Endothelial cell of umbilical vein (primary cell): ENCODE results near the gene CNBD2. TPM values are rescaled to one million over a fixed set of nuclear protein-coding genes. Genes with fewer than 3 reads are reported as not detected.
"Not testable (repeated sequence)": the region's sequence is repeated elsewhere in the genome, so short reads cannot be mapped to it uniquely, and the experiment has no call there.

Source experiments
- BruUV-seq: library from RNA; stranded (reverse); fragments of 400-500 nt; replicated peaks from 2 replicates; lab custom pipeline; 2021; lab: Mats Ljungman, UMichigan
- CTCF ChIA-PET: fragments of 300-600, 350-600 bp; sonication (Branson Sonifier 250); formaldehyde crosslinking; loops from one replicate; lab custom pipeline; 2021; ENCODE audit warnings: antibody characterized with exemption, inconsistent platforms; lab: Charles Lee
- POLR2A ChIA-PET: fragments of 300-600, 350-600 bp; sonication (Branson Sonifier 250); formaldehyde crosslinking; loops from one replicate; lab custom pipeline; 2021; ENCODE audit warnings: antibody characterized with exemption, inconsistent platforms; lab: Charles Lee
- DNase-seq: peaks from one replicate; pipeline ENCODE4 v3.0.0-alpha.2; 2011; ENCODE audit warnings: low read depth, low spot score
- FAIRE-seq: peaks from 2 replicates; lab custom pipeline; 2011; peaks lifted over from hg19 to GRCh38; lab: Jason Lieb, UNC
- H2AFZ ChIP-seq: 2 replicates; pipeline ENCODE4 v1.6.0; 2012; ENCODE audit warnings: low read depth, low read length, control low read depth, inconsistent platforms
- H3K27ac ChIP-seq: 2 replicates; pipeline ENCODE4 v1.5.1; 2011; ENCODE audit warnings: low read depth, mild to moderate bottlenecking, control low read depth, low read length, moderate library complexity; ENCODE audit not compliant: insufficient read depth
- H3K27me3 ChIP-seq, 2 experiments: 2 replicates each; pipeline versions ENCODE4 v1.6.0 to v1.6.1; 2011; ENCODE audit warnings: low read length in 2 of 2, mixed read lengths in 1 of 2; ENCODE audit not compliant: control insufficient read depth in 2 of 2, insufficient read depth in 2 of 2
- H3K36me3 ChIP-seq, 2 experiments: 2 replicates in 1 of 2; 3 replicates in 1 of 2; pipeline ENCODE4 v1.5.1; 2011; ENCODE audit warnings: low read length in 2 of 2, mild to moderate bottlenecking in 1 of 2, moderate library complexity in 1 of 2; ENCODE audit not compliant: control insufficient read depth in 2 of 2, insufficient read depth in 2 of 2; ENCODE audit errors: extremely low read depth in 1 of 2
- H3K4me1 ChIP-seq: 3 replicates; pipeline ENCODE4 v1.5.1; 2011; ENCODE audit warnings: mild to moderate bottlenecking, low read length; ENCODE audit not compliant: control insufficient read depth, insufficient read depth; ENCODE audit errors: extremely low read depth
- H3K4me2 ChIP-seq: 2 replicates; pipeline ENCODE4 v1.6.1; 2011; ENCODE audit warnings: low read length, control low read depth, mixed read lengths; ENCODE audit not compliant: insufficient read depth
- H3K4me3 ChIP-seq, 3 experiments: fragments of 200-600 bp in 1 of 3; sonication (generic), shearing (Covaris generic) in 1 of 3; replicated peaks in 1 of 3; 2 replicates each; pipeline ENCODE4 v1.5.1; 2011 to 2016; ENCODE audit warnings: control low read depth in 3 of 3, low read length in 3 of 3, mild to moderate bottlenecking in 2 of 3, inconsistent platforms in 1 of 3, low read depth in 1 of 3, moderate library complexity in 1 of 3; ENCODE audit not compliant: insufficient read depth in 1 of 3
- H3K79me2 ChIP-seq: 2 replicates; pipeline ENCODE4 v1.6.0; 2012; ENCODE audit warnings: low read length, inconsistent platforms; ENCODE audit not compliant: control insufficient read depth, insufficient read depth
- H3K9ac ChIP-seq: replicated peaks from 2 replicates; pipeline ENCODE3; 2011; ENCODE audit warnings: low read length, control low read depth; ENCODE audit not compliant: insufficient read depth; ENCODE audit errors: extremely low read depth
- H3K9me1 ChIP-seq: replicated peaks from 3 replicates; pipeline ENCODE4 v1.6.0; 2011; ENCODE audit warnings: mild to moderate bottlenecking, low read length; ENCODE audit not compliant: control insufficient read depth, insufficient read depth; ENCODE audit errors: extremely low read depth
- H3K9me3 ChIP-seq: replicated peaks from 2 replicates; pipeline ENCODE4 v1.5.1; 2012; ENCODE audit warnings: low read length, inconsistent platforms; ENCODE audit not compliant: control insufficient read depth, insufficient read depth
- H4K20me1 ChIP-seq: replicated peaks from 2 replicates; pipeline ENCODE3; 2011; ENCODE audit warnings: mild to moderate bottlenecking, low read length; ENCODE audit not compliant: control insufficient read depth, insufficient read depth; ENCODE audit errors: extremely low read depth
- GATA2 ChIP-seq: IDR thresholded peaks from 2 replicates; pipeline ENCODE4 v1.7.0; 2011; ENCODE audit warnings: low read depth, mild to moderate bottlenecking, moderate library complexity, mixed read lengths, low read length; ENCODE audit not compliant: insufficient read length, insufficient read depth
- MYC ChIP-seq: IDR thresholded peaks from one replicate; pipeline ENCODE4 v1.6.1; 2011; ENCODE audit warnings: mild to moderate bottlenecking, low read depth, low read length
- dilution Hi-C: fragments of 300-500 bp; cut with MboI; formaldehyde crosslinking; loops from one replicate; pipeline ENCODE4 v1.15.0; 2019; ENCODE audit warnings: low sequenced_read_pairs; ENCODE audit not compliant: extremely low pct_ligation_motif_present
- intact Hi-C: fragments of 100-400 bp; cut with micrococcal nuclease; formaldehyde crosslinking; loops from one replicate; pipeline ENCODE4 v1.10.0; 2022
- polyA plus RNA-seq, 4 experiments: library from polyadenylated mRNA; depleted of rRNA in 3 of 4; stranded (reverse) in 3 of 4; unstranded in 1 of 4; fragments of >200 nt; gene quantifications; 2 replicates each; pipeline versions ENCODE4 v1.2.1 to v1.2.3, GENCODE V29; 2011 to 2012; ENCODE audit warnings: missing spikeins in 1 of 4
- total RNA-seq: library from RNA; stranded (reverse); gene quantifications from 2 replicates; pipeline ENCODE4 v1.2.3, GENCODE V29; 2021

The CNBD2 gene
- total and polyA plus RNA-seq, 2 donors (not counting 3 experiments of a cell fraction or from before 2014, with no cell fraction given) = 4.9 to 7.5 TPM

- Histone ChIP-seq H2AFZ (no peak overlapping the region), H3K79me2 (peaks cover 20% of the 10 kb centered on the region), H3K4me2 (no peak overlapping the region), H3K36me3 (no peaks in the 10 kb centered on the region), H3K9ac (no peak overlapping the region), H3K9me3 (no peaks in the 10 kb centered on the region), H3K9me1 (no peaks in the 10 kb centered on the region), H3K4me3 (no peak overlapping the region), H4K20me1 (no peaks in the 10 kb centered on the region), H3K27ac (no peak overlapping the region), H3K27me3 (peaks cover 0 to 4% of the 10 kb centered on the region in 2 experiments), H3K4me1 (peaks cover 17% of the 10 kb centered on the region)
- intact Hi-C loops = no loop called here
- no TSS peak for BruUV-seq
- DNase-seq = no peak
- FAIRE-seq = no peak
- dilution Hi-C loops = no loop called here
- POLR2A ChIA-PET = no interaction called here
- TF ChIP-seq GATA2 (no peak), MYC (no peak)
- CTCF ChIA-PET = interaction anchor here (1.5 to 3.6 kb wide), 2 partner anchors 34 to 36 kb away, joined by 3 to 19 read pairs; no protein-coding TSS in a partner anchor
Observed at GRCh38 chr20:35956616-35957015, 11.8 kb upstream of the CNBD2 start.

- FAIRE-seq, dilution Hi-C loops, H3K4me3 ChIP-seq, H3K4me2 ChIP-seq, H3K4me1 ChIP-seq, H3K9ac ChIP-seq, H3K79me2 ChIP-seq, H4K20me1 ChIP-seq, H2AFZ ChIP-seq, H3K9me3 ChIP-seq, DNase-seq, BruUV-seq, H3K9me1 ChIP-seq, H3K27me3 ChIP-seq, POLR2A ChIA-PET, intact Hi-C loops, H3K36me3 ChIP-seq, H3K27ac ChIP-seq: not testable (repeated sequence)
- CTCF ChIA-PET = interaction anchor here (1.0 to 1.1 kb wide), 3 partner anchors 14 to 179 kb away, joined by 3 to 4 read pairs (median 3); no protein-coding TSS in a partner anchor
Observed at GRCh38 chr20:35959291-35959690, 9.1 kb upstream of the CNBD2 start.
